MM.1S (cell line): ENCODE results near the gene CSTPP1.

Source experiments
- EZH2 ChIP-seq: fragments of 300-600 bp; sonication (generic); optimal IDR thresholded peaks from 2 replicates; pipeline ENCODE3; 2017; ENCODE audit warnings: low read depth, mild to moderate bottlenecking, antibody characterized with exemption, low read length, mixed read lengths
- TF ChIP-seq, protein P1 (sequence below): fragments of 300-600 bp; sonication (generic); IDR thresholded peaks from 2 replicates; pipeline ENCODE4 v1.5.1; 2016; ENCODE audit warnings: antibody characterized with exemption, low read length, mixed read lengths

GRCh38 chr11:46963844-46964243, 27.3 kb downstream of the CSTPP1 start:
- TF ChIP-seq EZH2: no peak
- TF ChIP-seq, protein P1, sequence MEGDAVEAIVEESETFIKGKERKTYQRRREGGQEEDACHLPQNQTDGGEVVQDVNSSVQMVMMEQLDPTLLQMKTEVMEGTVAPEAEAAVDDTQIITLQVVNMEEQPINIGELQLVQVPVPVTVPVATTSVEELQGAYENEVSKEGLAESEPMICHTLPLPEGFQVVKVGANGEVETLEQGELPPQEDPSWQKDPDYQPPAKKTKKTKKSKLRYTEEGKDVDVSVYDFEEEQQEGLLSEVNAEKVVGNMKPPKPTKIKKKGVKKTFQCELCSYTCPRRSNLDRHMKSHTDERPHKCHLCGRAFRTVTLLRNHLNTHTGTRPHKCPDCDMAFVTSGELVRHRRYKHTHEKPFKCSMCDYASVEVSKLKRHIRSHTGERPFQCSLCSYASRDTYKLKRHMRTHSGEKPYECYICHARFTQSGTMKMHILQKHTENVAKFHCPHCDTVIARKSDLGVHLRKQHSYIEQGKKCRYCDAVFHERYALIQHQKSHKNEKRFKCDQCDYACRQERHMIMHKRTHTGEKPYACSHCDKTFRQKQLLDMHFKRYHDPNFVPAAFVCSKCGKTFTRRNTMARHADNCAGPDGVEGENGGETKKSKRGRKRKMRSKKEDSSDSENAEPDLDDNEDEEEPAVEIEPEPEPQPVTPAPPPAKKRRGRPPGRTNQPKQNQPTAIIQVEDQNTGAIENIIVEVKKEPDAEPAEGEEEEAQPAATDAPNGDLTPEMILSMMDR: no peak
